GM23248 (cell line): ENCODE measurements around the gene BEAN1. TPM values are rescaled to one million over a fixed set of nuclear protein-coding genes. Genes with fewer than 3 reads are reported as not detected.

Experiments
- DNase-seq: peaks from one replicate; pipeline ENCODE4 v3.0.0-alpha.2; 2015
- H2AFZ ChIP-seq: fragments of 200-600 bp; sonication (generic); 2 replicates; pipeline ENCODE4 v1.6.1; 2016; ENCODE audit warnings: antibody characterized with exemption
- H3F3A ChIP-seq: fragments of 200-600 bp; sonication (generic); 2 replicates; pipeline ENCODE4 v1.6.1; 2016; ENCODE audit warnings: mild to moderate bottlenecking, antibody characterized with exemption, mixed run types; ENCODE audit not compliant: insufficient read depth
- H3K27ac ChIP-seq: fragments of 200-600 bp; sonication (generic); 2 replicates; pipeline ENCODE4 v1.5.1; 2016; ENCODE audit warnings: mild to moderate bottlenecking
- H3K27me3 ChIP-seq: fragments of 200-600 bp; sonication (generic); replicated peaks from 2 replicates; pipeline ENCODE4 v1.6.1; 2016; ENCODE audit warnings: mild to moderate bottlenecking; ENCODE audit not compliant: insufficient read depth
- H3K36me3 ChIP-seq: fragments of 200-600 bp; sonication (generic); 2 replicates; pipeline ENCODE4 v1.6.1; 2016; ENCODE audit warnings: low read depth, mild to moderate bottlenecking
- H3K4me1 ChIP-seq: fragments of 200-600 bp; sonication (generic); 2 replicates; pipeline ENCODE4 v1.6.1; 2016; ENCODE audit warnings: mild to moderate bottlenecking; ENCODE audit not compliant: insufficient read depth
- H3K4me2 ChIP-seq: fragments of 200-600 bp; sonication (generic); one replicate; pipeline ENCODE4 v1.6.1; 2016; ENCODE audit warnings: mild to moderate bottlenecking; ENCODE audit not compliant: unreplicated experiment
- H3K4me3 ChIP-seq: fragments of 200-600 bp; sonication (generic); 2 replicates; pipeline ENCODE4 v1.5.1; 2016; ENCODE audit warnings: mild to moderate bottlenecking
- H3K79me2 ChIP-seq: fragments of 200-600 bp; sonication (generic); 2 replicates; pipeline ENCODE4 v1.6.1; 2016; ENCODE audit warnings: mild to moderate bottlenecking; ENCODE audit not compliant: insufficient read depth
- H3K9ac ChIP-seq: fragments of 200-600 bp; sonication (generic); 2 replicates; pipeline ENCODE4 v1.6.1; 2016; ENCODE audit warnings: mild to moderate bottlenecking
- H3K9me2 ChIP-seq: fragments of 200-600 bp; sonication (generic); 2 replicates; pipeline ENCODE4 v1.6.1; 2016; ENCODE audit warnings: mixed run types, mild to moderate bottlenecking, moderate library complexity; ENCODE audit not compliant: insufficient read depth
- H3K9me3 ChIP-seq: fragments of 200-600 bp; sonication (generic); one replicate; pipeline ENCODE4 v1.6.1; 2017; ENCODE audit warnings: low read depth
- H4K20me1 ChIP-seq: fragments of 200-600 bp; sonication (generic); 2 replicates; pipeline ENCODE4 v1.6.0; 2016; ENCODE audit not compliant: insufficient read depth
- EZH2 ChIP-seq: fragments of 200-600 bp; sonication (generic); IDR thresholded peaks from 2 replicates; pipeline ENCODE4 v1.6.1; 2018; ENCODE audit warnings: antibody characterized with exemption, mild to moderate bottlenecking; ENCODE audit not compliant: insufficient read depth, poor library complexity, severe bottlenecking
- EZH2phosphoT487 ChIP-seq: fragments of 200-600 bp; sonication (generic); IDR thresholded peaks from 2 replicates; pipeline ENCODE4 v1.6.1; 2018; ENCODE audit warnings: antibody characterized with exemption, moderate library complexity, mild to moderate bottlenecking, low read depth; ENCODE audit not compliant: insufficient read depth
- WGBS, 2 experiments: methylation state at CpG; one replicate each; pipeline ENCODE4 v1.1.6; 2015 to 2017; ENCODE audit warnings: low lambda C conversion rate in 2 of 2, low coverage in 1 of 2; ENCODE audit errors: missing lambda C conversion rate in 2 of 2; 5-methylcytosine and 5-hydroxymethylcytosine counted together
- in situ Hi-C: fragments of 300-500 bp; cut with MboI; formaldehyde crosslinking; loops from 2 replicates; pipeline ENCODE4 v1.15.0; 2020
- polyA plus RNA-seq: library from polyadenylated mRNA; unstranded; fragments of >200 nt; fragmentation: Nextera tagmentation; extraction: Ambion mirVana; gene quantifications from 2 replicates; pipeline ENCODE4 v1.2.1, GENCODE V29; 2016
- total RNA-seq: library from RNA; depleted of rRNA; stranded (reverse); fragments of >200 nt; shearing (Covaris generic); gene quantifications from 2 replicates; pipeline ENCODE4 v1.2.3, GENCODE V29; 2014

BEAN1 gene
- total and polyA plus RNA-seq, 2 experiments from 2014 or later = 0.32 to 0.50 TPM

- H3K4me1 ChIP-seq = peaks cover 20% of the 10 kb centered on the region
- peak overlapping the region; percentile 42 for H3K4me3 ChIP-seq
- H3F3A ChIP-seq = peaks cover 22% of the 10 kb centered on the region
- H3K4me2 ChIP-seq = peak overlapping the region; percentile 79
- DNase-seq = peak; percentile 92
- in situ Hi-C loops = loop anchor here (10.0 to 25.0 kb wide), 2 partner anchors 76 to 454 kb away; no protein-coding TSS in a partner anchor
- H4K20me1 ChIP-seq = no peaks in the 10 kb centered on the region
- no peaks in the 10 kb centered on the region for H3K79me2 ChIP-seq
- no peaks in the 10 kb centered on the region for H3K36me3 ChIP-seq
- 50 to 54% methylated on average over 5 of the region's 5 CpGs for WGBS, 2 experiments
- H3K9me3 ChIP-seq = no peaks in the 10 kb centered on the region
- H3K27ac ChIP-seq = peak overlapping the region; percentile 68
- no peak for TF ChIP-seq EZH2
- no peak for TF ChIP-seq EZH2phosphoT487
- H3K9ac ChIP-seq = peak overlapping the region; percentile 41
- peaks cover 10% of the 10 kb centered on the region for H3K27me3 ChIP-seq
- H3K9me2 ChIP-seq = no peaks in the 10 kb centered on the region
- peak overlapping the region; percentile 62 for H2AFZ ChIP-seq
Measured at GRCh38 chr16:66408163-66409048, 18.7 kb upstream of the BEAN1 start.

GRCh38 chr16:66409156-66409555, 17.9 kb upstream of the BEAN1 start:
- H3K36me3 ChIP-seq = no peaks in the 10 kb centered on the region
- no peak for TF ChIP-seq EZH2phosphoT487
- TF ChIP-seq EZH2 = no peak
- peak overlapping the region; percentile 42 for H3K4me3 ChIP-seq
- WGBS, 2 experiments = 31 to 33% methylated on average over 5 of the region's 5 CpGs
- H3K9me2 ChIP-seq = no peaks in the 10 kb centered on the region
- H3K9ac ChIP-seq = no peak overlapping the region
- H3K27ac ChIP-seq = peak overlapping the region; percentile 68
- H3F3A ChIP-seq = peaks cover 22% of the 10 kb centered on the region
- no peak overlapping the region for H2AFZ ChIP-seq
- H3K27me3 ChIP-seq = peaks cover 10% of the 10 kb centered on the region
- peak overlapping the region; percentile 79 for H3K4me2 ChIP-seq
- peaks cover 20% of the 10 kb centered on the region for H3K4me1 ChIP-seq
- H3K79me2 ChIP-seq = no peaks in the 10 kb centered on the region
- no peaks in the 10 kb centered on the region for H3K9me3 ChIP-seq
- no peaks in the 10 kb centered on the region for H4K20me1 ChIP-seq
- DNase-seq = peak; percentile 63
- in situ Hi-C loops = loop anchor here (10.0 to 25.0 kb wide), 2 partner anchors 76 to 453 kb away; no protein-coding TSS in a partner anchor

- H3K27ac ChIP-seq = no peak overlapping the region
- no peaks in the 10 kb centered on the region for H3K36me3 ChIP-seq
- no peaks in the 10 kb centered on the region for H3K9me2 ChIP-seq
- H4K20me1 ChIP-seq = no peaks in the 10 kb centered on the region
- no peaks in the 10 kb centered on the region for H3K27me3 ChIP-seq
- H3K4me1 ChIP-seq = peaks cover 39% of the 10 kb centered on the region
- TF ChIP-seq EZH2 (no peak), EZH2phosphoT487 (no peak)
- no peak for DNase-seq
- in situ Hi-C loops = loop anchor here (25.0 kb wide), 1 partner anchor 450 kb away; no protein-coding TSS in a partner anchor
- peaks cover 51% of the 10 kb centered on the region for H3F3A ChIP-seq
- H3K9me3 ChIP-seq = no peaks in the 10 kb centered on the region
- H3K4me3 ChIP-seq = no peak overlapping the region
- no peaks in the 10 kb centered on the region for H3K79me2 ChIP-seq
- H3K4me2 ChIP-seq = no peak overlapping the region
- H2AFZ ChIP-seq = no peak overlapping the region
- H3K9ac ChIP-seq = no peak overlapping the region
Measured at GRCh38 chr16:66412182-66412581, 14.9 kb upstream of the BEAN1 start.

GRCh38 chr16:66414891-66415290, 12.2 kb upstream of the BEAN1 start:
- Histone ChIP-seq H3K9me3 (no peaks in the 10 kb centered on the region), H3K27me3 (no peaks in the 10 kb centered on the region), H3K4me1 (peaks cover 30% of the 10 kb centered on the region), H3K36me3 (no peaks in the 10 kb centered on the region), H3K27ac (0 out of 2 replicates have a peak overlapping the region, but pooled peaks have one; percentile 9), H3K4me3 (no peak overlapping the region), H3K4me2 (peak overlapping the region; percentile 43), H3F3A (peaks cover 39% of the 10 kb centered on the region), H3K9me2 (no peaks in the 10 kb centered on the region), H4K20me1 (no peaks in the 10 kb centered on the region), H3K79me2 (no peaks in the 10 kb centered on the region), H3K9ac (no peak overlapping the region), H2AFZ (no peak overlapping the region)
- DNase-seq = peak; percentile 80
- in situ Hi-C loops = loop anchor here (25.0 kb wide), 1 partner anchor 447 kb away; no protein-coding TSS in a partner anchor
- TF ChIP-seq EZH2 (no peak), EZH2phosphoT487 (no peak)
- 0% methylated on average over 1 of the region's 1 CpG for whole genome bisulfite sequencing, 2 experiments
